Loucy (cell line): ENCODE measurements around the gene ENTREP1.

Source experiments
- EZH2phosphoT487 ChIP-seq: fragments of 200-600 bp; IDR thresholded peaks from 2 replicates; pipeline ENCODE4 v1.6.1; 2018; ENCODE audit warnings: antibody characterized with exemption, mild to moderate bottlenecking, moderate library complexity, borderline replicate concordance
- TF ChIP-seq, protein P1 (sequence below): fragments of 200-600 bp; sonication (generic); conservative IDR thresholded peaks from 2 replicates; pipeline ENCODE4 v1.5.1; 2014; ENCODE audit warnings: mild to moderate bottlenecking, antibody characterized with exemption, low read length

DNA sequence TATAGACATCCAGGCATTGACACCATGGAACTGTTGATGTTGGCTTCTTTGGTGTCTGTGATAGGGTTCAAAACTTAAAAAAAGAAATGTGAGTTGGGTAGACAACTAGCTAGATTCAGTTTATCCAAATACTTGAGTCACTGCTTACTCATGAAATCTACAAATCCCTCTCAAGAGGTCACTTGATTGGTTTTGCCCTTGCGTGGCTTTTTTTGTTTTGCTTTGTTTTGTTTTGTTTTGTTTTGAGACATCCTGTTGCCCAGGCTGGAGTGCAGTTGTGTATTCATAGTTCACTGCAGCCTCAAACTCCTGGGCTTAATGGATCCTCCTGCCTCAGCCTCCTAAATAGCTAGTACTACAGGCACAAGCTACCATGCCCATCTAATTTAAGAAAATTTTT, 10.5 kb upstream of the ENTREP1 start:
- TF ChIP-seq, protein P1, sequence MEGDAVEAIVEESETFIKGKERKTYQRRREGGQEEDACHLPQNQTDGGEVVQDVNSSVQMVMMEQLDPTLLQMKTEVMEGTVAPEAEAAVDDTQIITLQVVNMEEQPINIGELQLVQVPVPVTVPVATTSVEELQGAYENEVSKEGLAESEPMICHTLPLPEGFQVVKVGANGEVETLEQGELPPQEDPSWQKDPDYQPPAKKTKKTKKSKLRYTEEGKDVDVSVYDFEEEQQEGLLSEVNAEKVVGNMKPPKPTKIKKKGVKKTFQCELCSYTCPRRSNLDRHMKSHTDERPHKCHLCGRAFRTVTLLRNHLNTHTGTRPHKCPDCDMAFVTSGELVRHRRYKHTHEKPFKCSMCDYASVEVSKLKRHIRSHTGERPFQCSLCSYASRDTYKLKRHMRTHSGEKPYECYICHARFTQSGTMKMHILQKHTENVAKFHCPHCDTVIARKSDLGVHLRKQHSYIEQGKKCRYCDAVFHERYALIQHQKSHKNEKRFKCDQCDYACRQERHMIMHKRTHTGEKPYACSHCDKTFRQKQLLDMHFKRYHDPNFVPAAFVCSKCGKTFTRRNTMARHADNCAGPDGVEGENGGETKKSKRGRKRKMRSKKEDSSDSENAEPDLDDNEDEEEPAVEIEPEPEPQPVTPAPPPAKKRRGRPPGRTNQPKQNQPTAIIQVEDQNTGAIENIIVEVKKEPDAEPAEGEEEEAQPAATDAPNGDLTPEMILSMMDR: no peak
- TF ChIP-seq EZH2phosphoT487: no peak
